Measurements from ENCODE around the gene MATN4. TPM values are rescaled to one million over a fixed set of nuclear protein-coding genes. Genes with fewer than 3 reads are reported as not detected.

MATN4 gene
- total RNA-seq, 4 donors from 2014 or later: 5.6 TPM; not detected in 3

- no peak for DNase-seq
- no peaks in the 10 kb centered on the region for H3K27me3 ChIP-seq
- intact Hi-C loops (cut with DNase I; ENCODE audit: low total_unique reads): no loop called here
- H3K4me1 ChIP-seq: no peaks in the 10 kb centered on the region
- H3K36me3 ChIP-seq: no peaks in the 10 kb centered on the region
- H3K9me3 ChIP-seq: no peaks in the 10 kb centered on the region
- H3K27ac ChIP-seq: no peak overlapping the region
- no peak overlapping the region for H3K4me3 ChIP-seq
- no peak for TF ChIP-seq POLR2A (IDR thresholded peaks at IDR 0.05)
- TF ChIP-seq CTCF (IDR thresholded peaks at IDR 0.05): no peak
Measured at GRCh38 chr20:45282700-45283550, 25.2 kb downstream of the MATN4 start.

GRCh38 chr20:45279992-45280391 is 28.1 kb downstream of the MATN4 start:
- Histone ChIP-seq H3K4me1 (no peaks in the 10 kb centered on the region), H3K27me3 (no peaks in the 10 kb centered on the region), H3K4me3 (no peak overlapping the region), H3K27ac (no peak overlapping the region), H3K36me3 (no peaks in the 10 kb centered on the region), H3K9me3 (no peaks in the 10 kb centered on the region)
- intact Hi-C loops (cut with DNase I; ENCODE audit: low total_unique reads): no loop called here
- DNase-seq: no peak
- TF ChIP-seq CTCF (IDR thresholded peaks at IDR 0.05) (no peak), POLR2A (IDR thresholded peaks at IDR 0.05) (no peak)

- H3K27ac ChIP-seq: no peak overlapping the region
- H3K9me3 ChIP-seq: no peaks in the 10 kb centered on the region
- H3K4me1 ChIP-seq: no peaks in the 10 kb centered on the region
- intact Hi-C loops (cut with DNase I; ENCODE audit: low total_unique reads): no loop called here
- H3K4me3 ChIP-seq: no peak overlapping the region
- TF ChIP-seq CTCF (IDR thresholded peaks at IDR 0.05) (no peak), POLR2A (IDR thresholded peaks at IDR 0.05) (no peak)
- DNase-seq: no peak
- H3K36me3 ChIP-seq: no peaks in the 10 kb centered on the region
- H3K27me3 ChIP-seq: no peaks in the 10 kb centered on the region
Measured at GRCh38 chr20:45275338-45275737, 32.8 kb downstream of the MATN4 start.

GRCh38 chr20:45269754-45270270 is 38.3 kb downstream of the MATN4 start:
- DNase-seq: no peak
- Histone ChIP-seq H3K36me3 (no peaks in the 10 kb centered on the region), H3K4me3 (no peak overlapping the region), H3K27ac (no peak overlapping the region), H3K4me1 (no peaks in the 10 kb centered on the region), H3K27me3 (peaks cover 0 to 5% of the 10 kb centered on the region in 2 donors), H3K9me3 (no peaks in the 10 kb centered on the region)
- TF ChIP-seq POLR2A (IDR thresholded peaks at IDR 0.05) (no peak), CTCF (IDR thresholded peaks at IDR 0.05) (no peak)
- intact Hi-C loops (cut with DNase I; ENCODE audit: low total_unique reads): no loop called here

- no peak for DNase-seq
- H3K4me1 ChIP-seq: no peaks in the 10 kb centered on the region
- no peak overlapping the region for H3K4me3 ChIP-seq
- intact Hi-C loops (cut with DNase I; ENCODE audit: low total_unique reads): no loop called here
- no peaks in the 10 kb centered on the region for H3K36me3 ChIP-seq
- no peak overlapping the region for H3K27ac ChIP-seq
- H3K9me3 ChIP-seq: no peaks in the 10 kb centered on the region
- TF ChIP-seq POLR2A (IDR thresholded peaks at IDR 0.05) (no peak), CTCF (IDR thresholded peaks at IDR 0.05) (no peak)
- peaks cover 0 to 5% of the 10 kb centered on the region in 2 donors for H3K27me3 ChIP-seq
Measured at GRCh38 chr20:45269056-45269455, 39.0 kb downstream of the MATN4 start.

Data from uterus (tissue), 4 donors.